ENCODE measurements around the gene LDLRAD4.
A peak's percentile ranks its signal among the peaks of the same experiment; 100 is the strongest.

LDLRAD4 gene

DNA sequence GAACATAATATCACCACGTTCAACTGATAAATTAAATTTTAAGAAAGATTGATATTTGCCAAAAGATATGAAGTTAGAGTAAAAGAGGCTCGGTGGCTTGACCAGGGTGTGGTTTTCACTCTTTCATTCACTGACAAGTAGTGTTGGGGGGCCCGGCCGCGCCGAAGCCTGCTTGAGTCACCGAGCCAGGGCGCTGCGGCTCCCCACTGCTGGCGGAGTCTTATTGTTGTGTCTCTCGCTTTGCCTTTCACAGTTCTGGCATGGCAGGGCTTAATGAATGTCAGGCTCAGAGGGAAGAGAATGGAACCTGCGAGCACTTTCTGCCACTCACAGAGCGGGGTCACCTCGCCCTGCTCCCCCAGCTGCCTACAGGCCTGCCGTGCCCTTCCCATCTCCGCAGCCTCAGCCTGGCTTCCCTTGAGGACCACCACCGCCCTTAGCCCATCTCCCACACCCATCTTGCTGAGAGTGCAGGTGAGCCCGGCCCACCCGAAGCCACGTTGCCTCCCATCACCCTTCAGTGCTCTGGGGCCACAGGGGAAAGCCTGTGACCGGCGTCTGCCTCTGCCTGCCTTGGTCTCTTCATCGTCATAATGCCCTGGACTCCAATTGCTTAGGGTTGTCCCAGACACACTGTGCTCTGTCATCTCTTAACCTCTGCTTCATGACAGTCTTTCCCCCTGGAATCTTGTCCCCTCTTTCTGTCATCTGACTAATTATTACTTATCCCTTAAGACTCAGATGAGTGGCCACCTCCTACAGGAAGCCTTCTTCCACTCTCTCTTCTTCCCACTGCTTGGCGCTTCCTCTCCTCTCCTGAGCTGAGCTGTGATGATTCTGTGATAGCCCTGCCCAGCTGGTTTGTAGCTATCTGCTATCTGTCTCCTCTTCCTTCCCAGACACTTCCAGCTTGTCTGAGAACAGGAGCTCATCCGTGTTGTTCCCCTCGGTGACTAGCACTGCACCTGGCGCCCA lies 365.3 kb downstream of the LDLRAD4 start:
- TF ChIP-seq, protein P1, sequence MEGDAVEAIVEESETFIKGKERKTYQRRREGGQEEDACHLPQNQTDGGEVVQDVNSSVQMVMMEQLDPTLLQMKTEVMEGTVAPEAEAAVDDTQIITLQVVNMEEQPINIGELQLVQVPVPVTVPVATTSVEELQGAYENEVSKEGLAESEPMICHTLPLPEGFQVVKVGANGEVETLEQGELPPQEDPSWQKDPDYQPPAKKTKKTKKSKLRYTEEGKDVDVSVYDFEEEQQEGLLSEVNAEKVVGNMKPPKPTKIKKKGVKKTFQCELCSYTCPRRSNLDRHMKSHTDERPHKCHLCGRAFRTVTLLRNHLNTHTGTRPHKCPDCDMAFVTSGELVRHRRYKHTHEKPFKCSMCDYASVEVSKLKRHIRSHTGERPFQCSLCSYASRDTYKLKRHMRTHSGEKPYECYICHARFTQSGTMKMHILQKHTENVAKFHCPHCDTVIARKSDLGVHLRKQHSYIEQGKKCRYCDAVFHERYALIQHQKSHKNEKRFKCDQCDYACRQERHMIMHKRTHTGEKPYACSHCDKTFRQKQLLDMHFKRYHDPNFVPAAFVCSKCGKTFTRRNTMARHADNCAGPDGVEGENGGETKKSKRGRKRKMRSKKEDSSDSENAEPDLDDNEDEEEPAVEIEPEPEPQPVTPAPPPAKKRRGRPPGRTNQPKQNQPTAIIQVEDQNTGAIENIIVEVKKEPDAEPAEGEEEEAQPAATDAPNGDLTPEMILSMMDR (IDR thresholded peaks at IDR 0.05; ENCODE audit: extremely low read depth, missing control alignments): no peak
- no peak for DNase-seq (ENCODE audit: low spot score)

DNA sequence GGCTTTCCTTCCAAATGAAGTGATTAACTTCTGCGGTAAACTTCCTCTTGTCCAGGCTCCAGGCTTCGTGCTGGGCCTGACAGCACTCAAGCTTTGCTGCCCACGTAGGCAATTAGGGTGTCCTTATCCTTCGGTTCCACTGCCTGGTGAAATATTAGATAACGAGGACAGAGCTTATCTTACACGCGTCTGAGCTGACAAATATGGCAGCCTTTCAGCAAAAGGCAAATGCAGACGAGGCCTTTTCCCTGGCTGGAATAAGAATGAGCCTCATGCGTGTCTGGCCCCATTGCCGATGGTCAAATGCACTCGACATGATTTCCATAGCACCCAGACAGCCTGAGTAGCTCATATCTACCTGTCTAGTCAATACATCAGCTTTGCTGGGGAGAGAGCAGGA lies 366.3 kb downstream of the LDLRAD4 start:
- TF ChIP-seq, protein P1 (IDR thresholded peaks at IDR 0.05; ENCODE audit: extremely low read depth, missing control alignments): no peak

DNA sequence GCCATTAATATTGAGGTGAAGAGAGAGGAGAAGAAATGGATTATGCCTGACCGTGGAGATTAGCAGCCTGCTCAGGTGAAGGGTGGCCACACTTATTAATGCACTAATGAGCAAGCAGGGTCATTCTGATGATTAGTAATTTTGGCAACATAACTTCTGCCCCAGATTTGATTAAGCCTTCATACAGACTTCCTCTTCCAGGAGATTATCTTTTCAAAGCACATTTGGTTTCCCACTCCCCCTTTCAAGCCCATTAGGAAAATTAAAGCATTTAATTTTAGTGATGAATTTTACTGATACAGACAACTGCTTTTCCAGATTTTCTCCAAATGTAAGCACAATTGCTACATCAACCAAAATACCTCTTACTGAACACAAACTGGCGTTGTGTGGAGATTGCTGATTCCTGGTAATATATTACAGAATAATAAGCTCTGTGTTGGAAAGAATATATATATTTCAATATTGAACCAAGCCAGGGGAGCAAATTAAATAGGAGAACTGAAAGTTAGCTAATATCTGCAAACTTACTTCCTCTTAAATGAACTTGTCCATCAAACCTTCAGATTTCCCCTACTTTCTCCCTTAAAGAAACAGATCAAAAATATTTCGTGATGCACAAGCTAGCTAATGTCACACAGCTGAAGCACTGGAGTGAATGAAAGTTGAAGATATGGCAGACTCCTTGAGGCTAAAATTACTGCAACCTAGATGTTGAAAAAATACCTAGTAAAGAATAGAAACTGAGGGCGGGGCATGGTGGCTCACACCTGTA lies 367.0 kb downstream of the LDLRAD4 start:
- peak; percentile 58 for DNase-seq (ENCODE audit: low spot score)
- TF ChIP-seq, protein P1 (IDR thresholded peaks at IDR 0.05; ENCODE audit: extremely low read depth, missing control alignments): no peak

More for the DNA sequence above, 366.3 kb downstream of the LDLRAD4 start:
- no peak for DNase-seq (ENCODE audit: low spot score)

DNA sequence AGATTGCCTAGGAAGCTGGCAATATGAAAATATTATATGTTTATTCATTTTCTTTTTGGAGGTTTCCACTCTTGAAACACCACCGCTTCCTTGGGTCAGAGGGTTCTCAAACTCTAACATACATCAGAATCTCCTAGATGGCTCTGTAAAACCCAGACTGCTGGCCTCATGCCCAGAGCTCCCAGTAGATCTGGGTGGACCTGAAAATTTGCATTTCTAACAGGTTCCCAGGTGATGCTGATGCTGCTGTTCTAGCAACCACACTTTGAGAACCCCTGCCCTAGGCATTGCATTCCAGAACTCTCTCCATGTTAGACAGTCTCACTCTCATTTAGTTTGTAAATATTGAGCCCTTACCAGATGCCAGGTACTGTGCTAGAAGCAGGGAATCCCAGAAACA lies 368.4 kb downstream of the LDLRAD4 start:
- no peak for DNase-seq (ENCODE audit: low spot score)
- TF ChIP-seq, protein P1 (IDR thresholded peaks at IDR 0.05; ENCODE audit: extremely low read depth, missing control alignments): no peak

DNA sequence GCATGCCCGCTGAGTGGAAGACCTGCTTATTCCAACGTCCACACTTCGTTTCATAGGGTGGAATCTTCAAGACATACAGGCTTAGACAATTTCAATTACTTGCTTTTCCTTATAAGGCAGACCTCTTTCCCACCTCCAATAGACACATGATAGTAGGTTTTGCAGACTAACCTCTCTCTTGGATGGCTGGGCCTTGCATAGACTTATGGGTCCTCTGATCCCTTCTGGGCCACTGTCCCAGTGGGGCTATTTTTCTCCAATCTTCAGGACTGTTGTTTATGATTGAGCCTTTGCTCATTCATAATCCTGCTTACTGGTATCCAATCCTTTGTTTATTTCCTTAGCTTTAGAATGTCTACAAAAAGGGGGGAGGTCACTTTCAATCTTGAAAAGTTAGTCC lies 368.9 kb downstream of the LDLRAD4 start:
- TF ChIP-seq, protein P1 (IDR thresholded peaks at IDR 0.05; ENCODE audit: extremely low read depth, missing control alignments): no peak
- DNase-seq (ENCODE audit: low spot score): no peak

DNA sequence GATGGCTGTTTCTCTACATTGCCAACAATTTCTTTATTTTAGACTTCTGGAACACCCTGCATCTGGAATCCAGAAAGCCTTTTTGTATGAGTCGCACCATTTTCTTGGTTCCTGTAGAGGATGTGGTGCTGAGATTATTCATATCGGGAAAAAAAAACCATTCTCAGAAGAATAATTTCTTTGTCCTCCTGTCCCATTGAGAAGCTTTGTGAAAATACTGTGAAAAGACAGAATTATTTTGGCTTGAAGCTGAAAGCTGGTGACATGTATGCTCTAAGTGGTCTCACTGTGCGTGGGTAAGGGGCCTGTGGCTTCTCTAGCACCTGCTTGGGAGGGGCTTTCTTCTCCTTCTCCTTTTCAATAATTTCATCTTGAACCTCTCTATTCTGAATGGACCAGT lies 369.4 kb downstream of the LDLRAD4 start:
- TF ChIP-seq, protein P1 (IDR thresholded peaks at IDR 0.05; ENCODE audit: extremely low read depth, missing control alignments): no peak
- no peak for DNase-seq (ENCODE audit: low spot score)

DNA sequence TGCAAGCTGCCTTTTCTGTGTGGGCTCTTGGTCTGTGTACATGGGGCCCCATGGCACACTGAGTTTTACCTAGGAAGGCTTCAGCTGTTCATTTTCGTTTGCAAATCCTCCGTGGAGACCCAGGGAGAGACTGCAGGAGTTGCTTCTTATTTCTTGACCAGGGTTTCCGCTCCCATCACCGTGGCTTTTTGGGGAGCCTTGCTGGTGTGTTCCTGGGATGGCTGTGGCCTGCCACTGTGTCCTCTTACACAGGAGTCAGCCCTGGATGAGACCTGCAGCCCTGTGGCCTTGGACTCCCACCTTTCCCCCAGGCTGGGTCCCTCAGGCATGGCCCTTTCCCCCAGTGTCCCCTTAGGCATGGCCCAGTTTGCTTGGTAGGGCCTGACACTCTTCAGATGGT lies 370.8 kb downstream of the LDLRAD4 start:
- DNase-seq (ENCODE audit: low spot score): no peak
- TF ChIP-seq, protein P1 (IDR thresholded peaks at IDR 0.05; ENCODE audit: extremely low read depth, missing control alignments): no peak

Data from GM20000 (cell line).